GM12878 (cell line): Measurements from ENCODE around the gene PHF2. TPM values are rescaled to one million over a fixed set of nuclear protein-coding genes. Genes with fewer than 3 reads are reported as not detected.

Source experiments
- ATAC-seq: fragments of 200-7000 bp; cut with Tn5 transposase; 3 replicates; pipeline ENCODE4 v1.9.1; 2020; ENCODE audit warnings: mild to moderate bottlenecking, moderate library complexity
- BruUV-seq: library from RNA; stranded (reverse); fragments of 400-500 nt; replicated peaks from 2 replicates; lab custom pipeline; 2021; lab: Mats Ljungman, UMichigan
- CTCF ChIA-PET: fragments of 300-600 bp; sonication (Branson Sonifier 250); formaldehyde crosslinking; extraction: SDS; loops from one replicate; lab custom pipeline; 2021; ENCODE audit warnings: inconsistent platforms; lab: Yijun Ruan, JAX
- POLR2A ChIA-PET: fragments of 350-600 bp; formaldehyde crosslinking; extraction: SDS; loops from one replicate; lab custom pipeline; 2021; ENCODE audit warnings: inconsistent platforms; lab: Charles Lee
- RAD21 ChIA-PET: fragments of 300-600 bp; sonication (Branson Sonifier 250); formaldehyde crosslinking; loops from one replicate; lab custom pipeline; 2023; ENCODE audit warnings: antibody characterized with exemption; ENCODE audit not compliant: unreplicated experiment; lab: Charles Lee
- SMC1A ChIA-PET: fragments of 300-600 bp; sonication (Branson Sonifier 250); formaldehyde crosslinking; loops from one replicate; lab custom pipeline; 2023; ENCODE audit not compliant: unreplicated experiment, uncharacterized antibody; lab: Charles Lee
- DNase-seq: peaks from one replicate; pipeline ENCODE4 v3.0.0-alpha.2; 2011; ENCODE audit warnings: low read depth, low spot score
- FAIRE-seq: peaks from 3 replicates; lab custom pipeline; 2011; peaks lifted over from hg19 to GRCh38; lab: Jason Lieb, UNC
- H2AFZ ChIP-seq: 2 replicates; pipeline ENCODE4 v1.6.0; 2011; ENCODE audit warnings: low read depth, low read length, control low read depth; ENCODE audit not compliant: control insufficient read depth
- H3K27ac ChIP-seq: 2 replicates; pipeline ENCODE4 v1.5.1; 2011; ENCODE audit warnings: control low read depth; ENCODE audit not compliant: control insufficient read depth, insufficient read depth
- H3K27me3 ChIP-seq, 2 experiments: replicated peaks in 1 of 2; 2 replicates each; pipeline versions ENCODE4 v1.6.0 to v1.6.1; 2011; ENCODE audit warnings: low read length in 1 of 2; ENCODE audit not compliant: control insufficient read depth in 2 of 2, insufficient read depth in 2 of 2
- H3K36me3 ChIP-seq, 2 experiments: 2 replicates each; pipeline ENCODE4 v1.5.1; 2011; ENCODE audit warnings: low read length in 1 of 2; ENCODE audit not compliant: control insufficient read depth in 2 of 2, insufficient read depth in 2 of 2
- H3K4me1 ChIP-seq: 2 replicates; pipeline ENCODE4 v1.6.1; 2011; ENCODE audit warnings: mild to moderate bottlenecking, low read length, moderate library complexity, mixed read lengths; ENCODE audit not compliant: control insufficient read depth, insufficient read depth
- H3K4me2 ChIP-seq: 2 replicates; pipeline ENCODE4 v1.6.0; 2011; ENCODE audit warnings: control low read depth; ENCODE audit not compliant: control insufficient read depth, insufficient read depth
- H3K4me3 ChIP-seq: fragments of 200-600 bp; sonication (generic); 2 replicates; pipeline ENCODE4 v1.5.1; 2016
- H3K79me2 ChIP-seq: 2 replicates; pipeline ENCODE4 v1.6.0; 2011; ENCODE audit warnings: low read length; ENCODE audit not compliant: control insufficient read depth, insufficient read depth
- H3K9ac ChIP-seq: 2 replicates; pipeline ENCODE4 v1.8.0; 2011; ENCODE audit warnings: low read length, control low read depth, mixed read lengths; ENCODE audit not compliant: control insufficient read depth, insufficient read depth
- H3K9me3 ChIP-seq: replicated peaks from 3 replicates; pipeline ENCODE4 v1.5.1; 2011; ENCODE audit warnings: mild to moderate bottlenecking, low read length; ENCODE audit not compliant: control insufficient read depth, insufficient read depth
- H4K20me1 ChIP-seq: 2 replicates; pipeline ENCODE4 v1.6.0; 2011; ENCODE audit not compliant: control insufficient read depth, insufficient read depth
- CHD2 ChIP-seq: IDR thresholded peaks from 2 replicates; pipeline ENCODE4 v1.6.1; 2011; ENCODE audit warnings: low read depth, low read length, improper control_type of control experiment, borderline replicate concordance
- CHD4 ChIP-seq: fragments of 200-600 bp; sonication (generic); IDR thresholded peaks from 2 replicates; pipeline ENCODE4 v1.6.1; 2016; ENCODE audit warnings: mild to moderate bottlenecking
- E2F4 ChIP-seq: IDR thresholded peaks from 2 replicates; pipeline ENCODE4 v1.6.1; 2012; ENCODE audit warnings: low read depth, low read length, improper control_type of control experiment
- ELK1 ChIP-seq: IDR thresholded peaks from 2 replicates; pipeline ENCODE4 v1.6.1; 2012; ENCODE audit warnings: low read depth, low read length, improper control_type of control experiment
- ESRRA ChIP-seq: IDR thresholded peaks from 2 replicates; pipeline ENCODE4 v1.6.1; 2012; ENCODE audit warnings: mild to moderate bottlenecking, low read length, improper control_type of control experiment
- FOXM1 ChIP-seq: IDR thresholded peaks from 2 replicates; pipeline ENCODE4 v1.6.1; 2012; ENCODE audit warnings: low read depth, mild to moderate bottlenecking, inconsistent platforms, low read length, moderate library complexity
- HDGF ChIP-seq: fragments of 450-650 bp; IDR thresholded peaks from 2 replicates; pipeline ENCODE4 v1.6.1; 2016; ENCODE audit warnings: antibody characterized with exemption
- IKZF1 ChIP-seq: fragments of 450-650 bp; conservative IDR thresholded peaks from 2 replicates; pipeline ENCODE4 v1.6.1; 2017; ENCODE audit warnings: antibody characterized with exemption, mild to moderate bottlenecking
- IRF5 ChIP-seq: fragments of 450-650 bp; IDR thresholded peaks from 2 replicates; pipeline ENCODE4 v1.6.1; 2017; ENCODE audit warnings: borderline replicate concordance
- KAT2A ChIP-seq: conservative IDR thresholded peaks from 2 replicates; pipeline ENCODE4 v1.6.1; 2011; ENCODE audit warnings: low read depth, low read length; ENCODE audit not compliant: control insufficient read depth
- MEF2A ChIP-seq: IDR thresholded peaks from 2 replicates; pipeline ENCODE4 v1.6.1; 2011; ENCODE audit warnings: low read depth, mild to moderate bottlenecking, low read length, moderate library complexity; ENCODE audit not compliant: insufficient read depth
- MTA2 ChIP-seq: fragments of 450-650 bp; IDR thresholded peaks from 2 replicates; pipeline ENCODE4 v1.6.1; 2016; ENCODE audit warnings: low read depth, mild to moderate bottlenecking, moderate library complexity
- NBN ChIP-seq: fragments of 450-650 bp; IDR thresholded peaks from 2 replicates; pipeline ENCODE4 v1.6.1; 2016
- NFXL1 ChIP-seq: fragments of 450-650 bp; IDR thresholded peaks from 2 replicates; pipeline ENCODE4 v1.6.1; 2017; ENCODE audit warnings: antibody characterized with exemption, mild to moderate bottlenecking, borderline replicate concordance
- NFYA ChIP-seq: IDR thresholded peaks from 2 replicates; pipeline ENCODE4 v1.6.1; 2011; ENCODE audit warnings: low read depth, mild to moderate bottlenecking, low read length, improper control_type of control experiment, borderline replicate concordance
- NRF1 ChIP-seq: conservative IDR thresholded peaks from 2 replicates; pipeline ENCODE4 v1.6.1; 2011; ENCODE audit warnings: mild to moderate bottlenecking, low read depth, low read length, improper control_type of control experiment
- RCOR1 ChIP-seq: conservative IDR thresholded peaks from 2 replicates; pipeline ENCODE4 v1.6.1; 2012; ENCODE audit warnings: low read depth, low read length, improper control_type of control experiment
- SIX5 ChIP-seq: IDR thresholded peaks from 2 replicates; pipeline ENCODE4 v1.6.1; 2011; ENCODE audit warnings: mild to moderate bottlenecking, low read depth, low read length, moderate library complexity; ENCODE audit not compliant: severe bottlenecking
- STAT3 ChIP-seq: IDR thresholded peaks from 2 replicates; pipeline ENCODE4 v1.6.1; 2011; ENCODE audit warnings: low read depth, low read length, improper control_type of control experiment
- ZNF384 ChIP-seq: IDR thresholded peaks from 2 replicates; pipeline ENCODE4 v1.6.1; 2012; ENCODE audit warnings: low read depth, mild to moderate bottlenecking, low read length, improper control_type of control experiment, borderline replicate concordance
- WGBS: methylation state at CpG from one replicate; pipeline ENCODE4 v1.1.6; 2016; ENCODE audit warnings: low lambda C conversion rate; ENCODE audit not compliant: insufficient replicate concordance, insufficient coverage; ENCODE audit errors: missing lambda C conversion rate; 5-methylcytosine and 5-hydroxymethylcytosine counted together
- in situ Hi-C: fragments of 300-500 bp; cut with MboI; formaldehyde crosslinking; loops from 9 replicates; pipeline ENCODE4 v1.14.3; 2018; ENCODE audit warnings: mixed read lengths
- intact Hi-C: fragments of 100-400 bp; cut with micrococcal nuclease; formaldehyde crosslinking; loops from one replicate; pipeline ENCODE4 v1.14.2; 2022; ENCODE audit not compliant: unreplicated experiment
- polyA plus RNA-seq, 11 experiments: library from polyadenylated mRNA; depleted of rRNA in 4 of 11; unstranded in 6 of 11; stranded (reverse) in 5 of 11; fragments of >200 nt; fragmentation: Nextera tagmentation in 4 of 11; fragmentation: Illumina TruSeq in 1 of 11; extraction: Ambion mirVana in 4 of 11; extraction: Trizol in 1 of 11; gene quantifications; 1 replicate in 1 of 11; 2 replicates in 10 of 11; pipeline versions ENCODE4 v1.2.1 to v1.2.3, GENCODE V29; 2011 to 2016; ENCODE audit warnings: inconsistent platforms in 2 of 11, missing spikeins in 2 of 11, low read depth in 1 of 11
- total RNA-seq, 4 experiments: library from RNA; depleted of rRNA in 3 of 4; stranded (reverse); fragments of >200 nt in 3 of 4; fragmentation: Illumina TruSeq in 1 of 4; extraction: Trizol in 1 of 4; gene quantifications; 2 replicates each; pipeline versions ENCODE4 v1.2.1 to v1.2.3, GENCODE V29; 2013 to 2021

Gene PHF2
- total and polyA plus RNA-seq, 10 of the 15 experiments (the other 5 are each of a cell fraction or from before 2014, with no cell fraction given) = 0.34 to 13.3 (median 5.5) TPM

GRCh38 chr9:93543117-93543516 is 33.3 kb upstream of the PHF2 start:
- Histone ChIP-seq H3K9me3 (no peaks in the 10 kb centered on the region), H3K79me2 (no peaks in the 10 kb centered on the region; the same call in 1 of the 2 replicates), H3K9ac (no peak overlapping the region), H3K4me1 (no peaks in the 10 kb centered on the region), H3K27ac (no peak overlapping the region), H4K20me1 (no peaks in the 10 kb centered on the region), H2AFZ (no peak overlapping the region), H3K36me3 (peaks cover 16 to 31% of the 10 kb centered on the region in 2 experiments; a peak in 3 of 4 replicates), H3K4me2 (no peak overlapping the region), H3K27me3 (no peaks in the 10 kb centered on the region), H3K4me3 (no peak overlapping the region)
- CTCF ChIA-PET = interaction anchor here (2.3 kb wide), 1 partner anchor 23 kb away, joined by 7 read pairs; no protein-coding TSS in a partner anchor
- intact Hi-C loops = no loop called here
- POLR2A ChIA-PET = no interaction called here
- TSS peak; percentile 16 for BruUV-seq
- ATAC-seq (no peak), FAIRE-seq (no peak), DNase-seq (no peak)
- no peak for TF ChIP-seq SIX5
- TF ChIP-seq HDGF = no peak
- TF ChIP-seq IRF5 = no peak
- TF ChIP-seq FOXM1 = no peak
- TF ChIP-seq ZNF384 = no peak
- no peak for TF ChIP-seq KAT2A
- TF ChIP-seq NBN = no peak
- TF ChIP-seq ESRRA = no peak
- no peak for TF ChIP-seq NRF1
- TF ChIP-seq CHD2 = no peak
- TF ChIP-seq NFYA = no peak
- no peak for TF ChIP-seq E2F4
- no peak for TF ChIP-seq CHD4
- no peak for TF ChIP-seq MEF2A
- no peak for TF ChIP-seq STAT3
- no peak for TF ChIP-seq NFXL1
- no peak for TF ChIP-seq RCOR1
- TF ChIP-seq ELK1 = no peak
- no peak for TF ChIP-seq IKZF1
- TF ChIP-seq MTA2 = no peak
- in situ Hi-C loops = no loop called here
- RAD21 ChIA-PET = no interaction called here
- WGBS = 99% methylated on average over 9 of the region's 9 CpGs
- SMC1A ChIA-PET = interaction anchor here (1.0 kb wide), 1 partner anchor 435 kb away, joined by 3 read pairs; no protein-coding TSS in a partner anchor
